ENCODE measurements around the gene FCGBP.
A peak's percentile ranks its signal among the peaks of the same experiment; 100 is the strongest.

Gene FCGBP

GRCh38 chr19:39953915-39954314 lies 19.5 kb upstream of the FCGBP start:
- no peak overlapping the region for H3K4me3 ChIP-seq (replicated peaks; ENCODE audit: low read depth, low read length)
- no peak for DNase-seq (ENCODE audit: low read depth)
- TF ChIP-seq, protein P1, sequence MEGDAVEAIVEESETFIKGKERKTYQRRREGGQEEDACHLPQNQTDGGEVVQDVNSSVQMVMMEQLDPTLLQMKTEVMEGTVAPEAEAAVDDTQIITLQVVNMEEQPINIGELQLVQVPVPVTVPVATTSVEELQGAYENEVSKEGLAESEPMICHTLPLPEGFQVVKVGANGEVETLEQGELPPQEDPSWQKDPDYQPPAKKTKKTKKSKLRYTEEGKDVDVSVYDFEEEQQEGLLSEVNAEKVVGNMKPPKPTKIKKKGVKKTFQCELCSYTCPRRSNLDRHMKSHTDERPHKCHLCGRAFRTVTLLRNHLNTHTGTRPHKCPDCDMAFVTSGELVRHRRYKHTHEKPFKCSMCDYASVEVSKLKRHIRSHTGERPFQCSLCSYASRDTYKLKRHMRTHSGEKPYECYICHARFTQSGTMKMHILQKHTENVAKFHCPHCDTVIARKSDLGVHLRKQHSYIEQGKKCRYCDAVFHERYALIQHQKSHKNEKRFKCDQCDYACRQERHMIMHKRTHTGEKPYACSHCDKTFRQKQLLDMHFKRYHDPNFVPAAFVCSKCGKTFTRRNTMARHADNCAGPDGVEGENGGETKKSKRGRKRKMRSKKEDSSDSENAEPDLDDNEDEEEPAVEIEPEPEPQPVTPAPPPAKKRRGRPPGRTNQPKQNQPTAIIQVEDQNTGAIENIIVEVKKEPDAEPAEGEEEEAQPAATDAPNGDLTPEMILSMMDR (IDR thresholded peaks at IDR 0.05; ENCODE audit: low read length, missing control alignments), result no peak

- TF ChIP-seq, protein P1 (IDR thresholded peaks at IDR 0.05; ENCODE audit: low read length, missing control alignments), result no peak
- DNase-seq (ENCODE audit: low read depth), result peak; percentile 74
- H3K4me3 ChIP-seq (replicated peaks; ENCODE audit: low read depth, low read length), result no peak overlapping the region
Measured at GRCh38 chr19:39951686-39952085, 17.3 kb upstream of the FCGBP start.

DNA sequence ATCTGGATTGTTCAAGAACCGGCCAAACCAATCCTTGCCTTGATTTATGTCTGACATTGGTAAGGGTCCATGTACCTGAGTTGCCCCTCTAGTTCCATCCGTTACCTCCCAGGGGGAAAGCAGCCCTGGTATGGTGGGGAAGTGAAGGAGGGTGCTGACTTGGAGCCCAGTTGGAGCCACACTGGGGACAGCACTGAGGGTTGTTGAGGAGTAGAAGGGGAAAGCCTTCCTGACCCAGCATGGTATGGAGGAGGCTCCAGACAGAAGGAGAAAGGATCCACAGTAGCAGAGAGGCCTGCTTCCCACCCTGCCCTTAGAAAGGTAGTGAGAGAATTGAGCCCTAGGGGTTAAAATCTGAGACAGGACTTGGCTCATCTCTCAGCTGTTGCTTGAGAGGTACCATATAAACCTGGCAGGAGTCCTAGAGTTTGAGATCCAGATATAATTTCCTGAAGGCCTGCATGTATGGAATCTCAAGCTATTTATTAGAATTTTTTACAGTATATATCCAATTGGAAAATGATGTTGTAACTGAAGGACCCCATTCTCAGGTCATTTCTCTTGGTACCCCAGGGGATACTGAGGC lies 16.7 kb upstream of the FCGBP start:
- TF ChIP-seq, protein P1 (IDR thresholded peaks at IDR 0.05; ENCODE audit: low read length, missing control alignments), result no peak
- H3K4me3 ChIP-seq (replicated peaks; ENCODE audit: low read depth, low read length), result no peak overlapping the region
- no peak for DNase-seq (ENCODE audit: low read depth)

GRCh38 chr19:39949026-39949747 lies 14.8 kb upstream of the FCGBP start:
- no peak overlapping the region for H3K4me3 ChIP-seq (replicated peaks; ENCODE audit: low read depth, low read length)
- DNase-seq (ENCODE audit: low read depth), result no peak
- TF ChIP-seq, protein P1 (IDR thresholded peaks at IDR 0.05; ENCODE audit: low read length, missing control alignments), result no peak

GRCh38 chr19:39946532-39946931 lies 12.1 kb upstream of the FCGBP start:
- no peak overlapping the region for H3K4me3 ChIP-seq (replicated peaks; ENCODE audit: low read depth, low read length)
- TF ChIP-seq, protein P1 (IDR thresholded peaks at IDR 0.05; ENCODE audit: low read length, missing control alignments), result no peak
- DNase-seq (ENCODE audit: low read depth), result peak; percentile 47

DNA sequence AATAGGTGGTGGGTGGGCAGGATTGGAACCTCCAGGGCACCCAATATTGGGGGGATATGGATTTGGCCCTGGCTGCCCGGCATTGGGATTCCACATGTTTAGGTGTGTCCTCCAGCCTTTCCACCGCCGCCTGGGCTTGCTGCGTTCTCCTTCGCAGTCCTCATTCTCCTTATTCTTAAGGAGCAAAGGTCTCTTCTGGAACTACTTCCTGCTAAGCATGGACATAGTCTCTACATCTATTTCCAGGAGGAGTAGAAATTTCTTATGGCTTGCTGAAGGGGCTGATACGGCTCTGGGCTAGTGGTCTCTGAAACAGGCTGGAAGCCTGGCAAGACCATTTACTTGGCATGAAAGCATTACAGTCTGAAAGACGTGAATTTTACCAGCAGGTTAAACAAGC lies 9.2 kb upstream of the FCGBP start:
- TF ChIP-seq, protein P1 (IDR thresholded peaks at IDR 0.05; ENCODE audit: low read length, missing control alignments), result no peak
- no peak for DNase-seq (ENCODE audit: low read depth)
- H3K4me3 ChIP-seq (replicated peaks; ENCODE audit: low read depth, low read length), result no peak overlapping the region

DNA sequence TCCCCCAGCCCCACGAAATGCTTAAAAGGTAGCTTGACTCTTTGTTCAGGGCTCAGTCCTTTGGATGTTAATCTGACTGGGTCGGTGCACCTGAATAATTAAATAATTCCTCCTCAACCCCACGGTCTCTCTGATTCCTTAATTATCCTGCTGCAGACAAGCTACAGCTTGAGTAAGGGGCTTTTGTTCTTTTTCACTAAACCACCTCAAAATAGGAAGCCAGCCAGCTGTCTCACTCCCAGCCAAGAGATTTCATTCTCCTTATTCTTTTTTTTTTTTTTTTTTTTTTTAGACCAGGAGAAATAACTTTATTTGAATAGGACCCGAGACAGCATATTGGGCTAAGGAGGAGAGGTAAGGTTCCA lies 7.9 kb upstream of the FCGBP start:
- TF ChIP-seq, protein P1 (IDR thresholded peaks at IDR 0.05; ENCODE audit: low read length, missing control alignments), result no peak
- no peak overlapping the region for H3K4me3 ChIP-seq (replicated peaks; ENCODE audit: low read depth, low read length)
- no peak for DNase-seq (ENCODE audit: low read depth)
